ENCODE measurements around the gene KIAA0930.
"Not testable (repeated sequence)": the region's sequence is repeated elsewhere in the genome, so short reads cannot be mapped to it uniquely, and the experiment has no call there.

The KIAA0930 gene
- 55.8 to 79.8 reads per million in 2 donors for total RNA-seq

- peak; percentile 77 for DNase-seq
Measured at GRCh38 chr22:45240810-45241631, at the start of gene KIAA0930. Gene KIAA0930, minus strand, starts transcription at chr22:45240894. Its CDS starts 191 bp downstream, at chr22:45240703.

DNA sequence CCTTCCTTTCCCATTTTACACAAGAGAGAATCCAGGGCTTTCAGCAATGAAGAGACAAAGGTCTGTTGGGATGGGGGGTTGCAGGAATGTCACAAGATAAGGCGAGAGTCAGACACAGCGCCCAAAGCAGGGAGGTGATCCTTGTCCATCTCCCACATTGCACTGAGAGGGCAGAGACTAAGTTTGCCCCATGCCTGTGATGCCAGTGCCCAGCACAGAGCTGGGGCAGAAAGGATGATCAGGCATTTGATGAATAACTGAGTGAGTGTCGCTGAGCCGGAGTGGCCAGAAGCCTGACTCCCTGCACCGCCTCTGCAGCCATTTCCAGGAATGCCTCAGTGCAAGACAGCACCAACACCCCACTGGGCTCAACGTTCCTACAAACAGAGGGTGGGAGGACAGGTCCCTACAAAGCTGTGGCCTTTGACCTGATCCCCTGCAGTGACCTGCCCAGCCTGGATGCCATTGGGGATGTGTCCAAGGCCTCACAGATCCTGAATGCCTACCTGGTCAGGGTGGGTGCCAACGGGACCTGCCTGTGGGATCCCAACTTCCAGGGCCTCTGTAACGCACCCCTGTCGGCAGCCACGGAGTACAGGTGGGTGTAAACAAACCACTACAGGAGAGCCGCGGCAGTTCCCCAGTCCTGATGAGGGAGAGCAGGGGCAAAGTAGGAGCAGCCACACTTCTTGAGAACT, 46.3 kb upstream of the KIAA0930 start:
- DNase-seq: no peak

DNA sequence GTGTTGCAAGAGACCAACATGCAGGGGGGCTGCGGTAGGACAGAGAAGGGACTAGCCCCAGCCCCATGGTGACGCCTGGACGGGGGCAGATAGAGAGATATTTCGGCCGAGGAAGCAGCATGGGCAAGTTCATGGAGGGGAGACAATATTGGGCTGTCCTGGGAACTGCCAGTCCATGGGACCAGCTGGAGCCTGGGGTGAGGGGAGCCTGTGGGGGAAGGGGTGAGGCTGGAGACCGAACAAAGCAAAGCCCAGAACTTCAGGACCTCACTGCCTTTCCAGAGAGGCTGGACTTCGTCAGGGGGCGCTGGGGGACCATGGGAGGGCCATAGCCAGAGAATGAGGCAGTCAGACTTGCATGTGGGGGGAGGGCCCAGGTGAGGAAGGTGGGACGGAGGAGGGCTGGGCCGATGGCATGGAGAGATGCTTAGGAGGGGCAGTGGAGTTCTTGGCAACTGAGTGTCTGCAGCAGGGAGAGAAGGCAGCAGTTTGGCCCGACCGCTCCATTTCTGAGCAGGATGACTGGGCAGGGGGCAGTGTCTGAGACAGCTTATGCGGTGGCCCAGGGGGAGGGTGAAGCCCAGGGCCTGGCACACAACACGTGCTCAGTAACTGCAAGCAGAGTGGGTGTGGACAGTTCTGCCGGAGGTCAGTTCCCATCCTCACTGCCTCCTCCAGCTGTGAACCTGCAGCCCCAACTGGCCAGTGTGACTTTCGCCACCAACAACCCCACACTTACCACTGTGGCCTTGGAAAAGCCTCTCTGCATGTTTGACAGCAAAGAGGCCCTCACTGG, 44.8 kb upstream of the KIAA0930 start:
- DNase-seq: no peak

GRCh38 chr22:45284705-45285262, 44.1 kb upstream of the KIAA0930 start, which contains the start of gene UPK3A:
Gene UPK3A, plus strand, starts transcription at chr22:45284949. Its CDS starts 65 bp downstream, at chr22:45285014.
- DNase-seq: peak; percentile 26

- DNase-seq: no peak
Measured at GRCh38 chr22:45281010-45281409, 40.3 kb upstream of the KIAA0930 start.

GRCh38 chr22:45280587-45280980, 39.9 kb upstream of the KIAA0930 start:
- no peak for DNase-seq

DNA sequence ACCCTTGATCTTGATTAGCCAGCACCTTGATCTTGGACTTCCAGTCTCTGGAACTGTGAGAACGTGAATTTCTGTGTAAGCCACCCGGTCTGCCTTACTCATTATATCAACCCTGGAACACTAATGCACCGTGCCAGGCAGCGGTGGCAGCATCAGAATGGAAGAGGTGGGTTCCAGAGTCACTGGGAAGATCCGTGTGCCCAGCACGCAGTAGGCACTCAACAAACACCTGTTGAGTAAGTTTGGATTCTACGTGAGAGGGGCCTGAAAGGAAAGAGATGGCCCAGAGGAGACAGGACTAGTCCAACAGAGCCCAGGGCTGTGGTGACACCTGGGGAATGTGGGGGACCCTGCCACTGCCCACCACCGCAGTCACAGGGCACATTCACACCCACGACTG, 37.4 kb upstream of the KIAA0930 start:
- DNase-seq: no peak

GRCh38 chr22:45277720-45278119, 37.0 kb upstream of the KIAA0930 start:
- DNase-seq: not testable (repeated sequence)

- DNase-seq: no peak
Measured at GRCh38 chr22:45276507-45277105, 35.9 kb upstream of the KIAA0930 start.

GRCh38 chr22:45273452-45274075, 32.9 kb upstream of the KIAA0930 start:
- DNase-seq: no peak

- no peak for DNase-seq
Measured at GRCh38 chr22:45272498-45272897, 31.8 kb upstream of the KIAA0930 start.

DNA sequence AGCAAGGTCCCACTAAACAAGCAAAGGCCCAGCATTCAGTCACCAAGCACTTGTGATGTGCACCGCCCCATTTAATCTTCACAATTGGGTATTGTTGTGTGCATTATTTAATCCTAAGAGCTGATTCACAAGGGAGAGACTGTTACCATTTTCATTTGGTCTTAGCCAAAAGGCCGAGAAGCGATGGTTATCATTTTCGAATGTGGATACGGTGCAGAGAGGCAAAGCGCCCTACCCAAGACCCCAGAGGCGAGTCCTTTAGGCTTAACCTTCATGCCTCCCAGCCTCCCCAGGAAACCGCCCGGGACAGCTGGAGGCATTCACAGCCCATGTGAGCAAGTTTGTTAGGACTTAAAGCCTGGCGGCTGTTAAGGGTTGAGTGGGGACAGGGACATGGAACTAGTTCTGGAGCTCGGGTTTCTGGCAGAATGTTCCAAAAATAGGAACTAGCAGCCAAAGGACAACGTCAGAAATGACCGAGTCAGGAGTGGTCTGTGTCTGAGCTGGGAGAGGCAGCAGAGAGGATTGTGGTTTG, 31.0 kb upstream of the KIAA0930 start:
- no peak for DNase-seq

DNA sequence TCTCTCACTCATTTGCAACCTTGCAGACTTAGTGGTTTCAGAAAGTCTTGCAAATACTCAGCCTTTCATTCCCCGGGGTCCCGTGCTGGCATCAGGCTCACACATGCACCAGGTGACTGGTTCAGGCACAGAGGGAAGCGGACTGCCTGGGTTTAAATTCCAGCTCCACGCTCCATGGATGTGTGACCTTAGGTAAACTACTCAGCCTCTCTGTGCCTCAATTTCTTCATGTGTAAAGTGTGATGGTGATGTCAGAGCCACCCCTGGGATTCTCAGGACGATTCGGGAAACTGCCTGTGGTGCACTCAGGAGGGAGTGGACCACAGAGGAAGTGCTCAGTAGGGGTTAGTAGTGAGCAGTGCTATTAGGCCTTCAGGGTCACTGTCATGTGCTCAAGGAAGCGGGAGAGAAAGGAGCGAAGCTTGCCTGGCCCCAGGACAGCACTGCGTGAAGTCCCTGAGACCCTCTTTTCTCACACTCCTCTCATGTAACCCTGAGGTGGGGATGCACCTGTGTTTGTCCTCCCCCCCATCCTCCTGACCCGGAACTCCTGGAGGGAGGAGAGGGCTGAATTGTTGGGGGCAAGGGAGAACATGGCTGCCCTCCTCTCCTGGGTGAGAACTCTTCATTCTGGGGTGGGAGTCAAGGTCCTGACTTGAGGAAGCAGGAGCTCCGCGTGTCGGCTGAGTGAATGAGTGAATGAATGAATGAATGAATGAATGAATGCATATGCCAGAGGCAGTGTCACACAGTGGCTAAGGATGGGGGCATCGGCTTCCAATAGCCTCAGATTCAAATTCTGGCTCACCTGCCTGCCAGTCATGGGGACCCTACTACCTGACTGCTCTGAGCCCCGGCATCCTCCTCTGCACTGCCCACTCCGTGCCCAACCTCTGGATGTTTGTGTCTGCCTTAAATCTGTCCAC, 29.7 kb upstream of the KIAA0930 start:
- no peak for DNase-seq

GRCh38 chr22:45268958-45269844, 28.5 kb upstream of the KIAA0930 start:
- DNase-seq: peak; percentile 81

- no peak for DNase-seq
Measured at GRCh38 chr22:45268167-45268957, 27.7 kb upstream of the KIAA0930 start.

DNA sequence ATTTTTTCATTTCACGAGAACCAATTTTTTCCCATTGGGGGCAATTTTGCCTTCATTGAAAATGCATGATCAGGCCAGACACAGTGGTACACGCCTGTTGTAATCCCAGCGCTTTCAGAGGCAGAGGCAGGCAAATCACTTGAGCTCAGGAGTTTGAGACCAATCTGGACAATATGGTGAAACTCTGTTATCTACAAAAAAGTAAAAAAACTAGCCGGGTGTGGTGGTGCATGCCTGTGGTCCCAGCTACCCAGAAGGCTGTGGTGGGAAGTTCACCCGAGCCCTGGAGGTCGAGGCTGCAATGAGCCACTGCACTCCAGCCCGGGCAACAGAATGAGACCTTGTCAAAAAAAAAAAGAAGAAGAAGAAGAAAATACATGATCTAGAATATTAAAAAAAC, 24.8 kb upstream of the KIAA0930 start:
- no peak for DNase-seq

GRCh38 chr22:45263463-45264269, 23.0 kb upstream of the KIAA0930 start:
- DNase-seq: no peak

All from activated gamma-delta T cell (primary cell).